Right atrium auricular region (tissue), 2 donors: ENCODE measurements around the gene TMEM53. TPM values are rescaled to one million over a fixed set of nuclear protein-coding genes. Genes with fewer than 3 reads are reported as not detected.

Source experiments
- DNase-seq: peaks from one replicate; pipeline ENCODE4 v3.0.0-alpha.2; 2019; ENCODE audit warnings: low spot score
- H3K27ac ChIP-seq, 2 donors: fragments of 200-600 bp; sonication (generic); 1 replicate in 1 of 2; 2 replicates in 1 of 2; pipeline ENCODE4 v1.5.1; 2016 to 2019
- H3K27me3 ChIP-seq, 2 donors: fragments of 200-600 bp; sonication (generic); one replicate each; pipeline versions ENCODE4 v1.5.1 to v1.6.0; 2017 to 2019
- H3K36me3 ChIP-seq: fragments of 200-600 bp; sonication (generic); one replicate; pipeline ENCODE4 v1.5.1; 2016
- H3K4me1 ChIP-seq, 2 donors: fragments of 200-600 bp; sonication (generic); one replicate each; pipeline versions ENCODE4 v1.5.1 to v1.6.0; 2017 to 2019
- H3K4me3 ChIP-seq, 2 donors: fragments of 200-600 bp; sonication (generic); 1 replicate in 1 of 2; 2 replicates in 1 of 2; pipeline ENCODE4 v1.5.1; 2017 to 2019; ENCODE audit warnings: mild to moderate bottlenecking in 1 of 2, moderate library complexity in 1 of 2
- H3K9me3 ChIP-seq, 2 donors: fragments of 200-600 bp; sonication (generic); one replicate each; pipeline ENCODE4 v1.5.1; 2019
- total RNA-seq, 2 donors: library from RNA; depleted of rRNA; stranded (reverse); fragments of >200 nt; gene quantifications; one replicate each; pipeline ENCODE4 v1.1.0, GENCODE V29; 2016
- TF ChIP-seq, protein P1 (sequence below), 2 donors: fragments of 200-600 bp; sonication (generic); IDR thresholded peaks; one replicate each; pipeline ENCODE4 v1.5.1; 2019; ENCODE audit warnings: antibody characterized with exemption in 2 of 2

The TMEM53 gene
- total RNA-seq, 2 donors from 2014 or later: 8.3 to 13.1 TPM

DNA sequence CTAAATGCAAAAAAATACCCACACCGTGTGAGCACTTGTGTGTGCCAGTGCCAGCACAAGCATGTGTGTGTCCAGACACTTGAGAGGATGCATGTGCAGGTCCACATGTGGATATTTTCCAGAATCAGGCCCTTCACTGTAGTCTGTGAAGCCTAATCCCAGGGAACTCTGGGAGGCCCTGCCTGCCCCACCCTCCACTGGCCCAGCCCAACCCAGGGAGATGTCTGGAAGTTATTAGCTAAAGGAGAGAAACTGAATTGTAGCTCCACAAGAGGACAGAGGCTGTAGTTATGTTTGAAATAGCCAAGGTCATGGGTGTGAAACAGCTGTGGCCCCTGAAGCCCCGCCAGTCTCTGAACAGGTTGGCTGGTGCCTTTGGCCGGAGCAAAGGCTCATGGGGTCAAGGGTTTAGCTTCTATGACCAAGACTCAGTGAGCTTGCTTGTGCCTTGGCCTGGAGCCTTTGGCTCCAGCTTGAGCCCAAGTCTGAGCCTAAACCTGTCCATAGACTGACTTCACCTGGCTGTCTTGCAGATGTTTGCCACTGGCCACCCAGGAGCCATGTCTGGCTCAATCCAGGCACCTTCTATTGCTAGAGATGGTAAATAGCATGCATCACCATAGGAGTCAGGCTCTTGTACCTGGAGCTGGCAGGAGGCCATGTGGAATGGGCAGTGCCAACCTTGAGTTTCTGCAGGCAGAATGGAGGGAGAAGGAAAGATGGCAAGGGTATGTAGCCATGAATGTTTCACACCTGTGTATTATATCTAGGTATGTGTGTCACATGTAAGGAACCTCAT lies 69.9 kb downstream of the TMEM53 start:
- no peak overlapping the region for H3K4me3 ChIP-seq
- H3K9me3 ChIP-seq: no peaks in the 10 kb centered on the region
- no peaks in the 10 kb centered on the region for H3K4me1 ChIP-seq
- H3K36me3 ChIP-seq: no peaks in the 10 kb centered on the region
- DNase-seq: no peak
- TF ChIP-seq, protein P1, sequence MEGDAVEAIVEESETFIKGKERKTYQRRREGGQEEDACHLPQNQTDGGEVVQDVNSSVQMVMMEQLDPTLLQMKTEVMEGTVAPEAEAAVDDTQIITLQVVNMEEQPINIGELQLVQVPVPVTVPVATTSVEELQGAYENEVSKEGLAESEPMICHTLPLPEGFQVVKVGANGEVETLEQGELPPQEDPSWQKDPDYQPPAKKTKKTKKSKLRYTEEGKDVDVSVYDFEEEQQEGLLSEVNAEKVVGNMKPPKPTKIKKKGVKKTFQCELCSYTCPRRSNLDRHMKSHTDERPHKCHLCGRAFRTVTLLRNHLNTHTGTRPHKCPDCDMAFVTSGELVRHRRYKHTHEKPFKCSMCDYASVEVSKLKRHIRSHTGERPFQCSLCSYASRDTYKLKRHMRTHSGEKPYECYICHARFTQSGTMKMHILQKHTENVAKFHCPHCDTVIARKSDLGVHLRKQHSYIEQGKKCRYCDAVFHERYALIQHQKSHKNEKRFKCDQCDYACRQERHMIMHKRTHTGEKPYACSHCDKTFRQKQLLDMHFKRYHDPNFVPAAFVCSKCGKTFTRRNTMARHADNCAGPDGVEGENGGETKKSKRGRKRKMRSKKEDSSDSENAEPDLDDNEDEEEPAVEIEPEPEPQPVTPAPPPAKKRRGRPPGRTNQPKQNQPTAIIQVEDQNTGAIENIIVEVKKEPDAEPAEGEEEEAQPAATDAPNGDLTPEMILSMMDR (IDR thresholded peaks at IDR 0.05): no peak
- H3K27me3 ChIP-seq: no peaks in the 10 kb centered on the region
- no peak overlapping the region for H3K27ac ChIP-seq

DNA sequence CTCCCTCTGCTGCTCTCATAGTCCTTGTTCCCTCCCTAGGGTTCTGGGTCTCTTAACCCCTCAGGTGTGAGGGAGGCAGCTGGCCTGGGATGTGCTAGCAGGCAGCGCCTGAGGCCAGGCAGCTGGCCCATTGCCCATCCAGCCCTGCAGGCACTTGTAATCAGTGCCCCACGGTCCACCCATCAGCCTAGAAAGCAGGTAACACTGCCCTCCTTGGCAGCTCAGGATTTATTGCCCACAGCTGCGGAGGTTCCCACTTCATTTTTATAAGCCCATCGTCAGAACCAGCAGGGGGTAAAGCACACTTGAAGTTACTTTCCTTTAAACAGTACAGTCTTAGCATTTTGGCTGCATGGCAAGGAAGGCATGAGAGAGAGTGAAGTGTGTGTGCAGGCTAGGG lies 70.6 kb downstream of the TMEM53 start:
- no peaks in the 10 kb centered on the region for H3K9me3 ChIP-seq
- no peak overlapping the region for H3K4me3 ChIP-seq
- H3K27ac ChIP-seq: no peak overlapping the region
- no peak for DNase-seq
- H3K36me3 ChIP-seq: no peaks in the 10 kb centered on the region
- H3K27me3 ChIP-seq: no peaks in the 10 kb centered on the region
- TF ChIP-seq, protein P1 (IDR thresholded peaks at IDR 0.05): no peak
- no peaks in the 10 kb centered on the region for H3K4me1 ChIP-seq

Other genes starting within 250 kb of the TMEM53 start
- gene ARMH1, start 233 bp upstream of the TMEM53 start, total RNA-seq: 1 to 10 TPM in 1 of 2 donors, under 1 TPM in 1; 0.19 to 5.2 TPM
- not detected for gene RNU5D-1, start 56.7 kb upstream of the TMEM53 start, total RNA-seq
- 1 to 10 TPM in 1 of 2 donors, under 1 TPM in 1; 0.67 to 1.3 TPM for gene KIF2C, start 65.4 kb upstream of the TMEM53 start, total RNA-seq
- 1,000 to 10,000 TPM; 1,080 to 1,461 TPM for gene RPS8, start 101.1 kb upstream of the TMEM53 start, total RNA-seq
- gene BEST4, start 113.7 kb upstream of the TMEM53 start, total RNA-seq: not detected
- 10 to 100 TPM in 1 of 2 donors, 1 to 10 TPM in 1; 9.1 to 10.8 TPM for gene PLK3, start 125.9 kb upstream of the TMEM53 start, total RNA-seq
- gene DYNLT4, start 132.9 kb upstream of the TMEM53 start, total RNA-seq: 1 to 10 TPM in 1 of 2 donors, not detected in 1; 2.4 TPM
- gene BTBD19, start 134.0 kb upstream of the TMEM53 start, total RNA-seq: 1 to 10 TPM; 1.8 to 5.6 TPM
- gene PTCH2, start 168.8 kb upstream of the TMEM53 start, total RNA-seq: under 1 TPM; 0.22 to 0.24 TPM